ENCODE data around the gene PRKG1. TPM values are rescaled to one million over a fixed set of nuclear protein-coding genes. Genes with fewer than 3 reads are reported as not detected.

The PRKG1 gene
- total and polyA plus RNA-seq, 2 experiments from 2014 or later, result 18.2 to 21.1 TPM

DNA sequence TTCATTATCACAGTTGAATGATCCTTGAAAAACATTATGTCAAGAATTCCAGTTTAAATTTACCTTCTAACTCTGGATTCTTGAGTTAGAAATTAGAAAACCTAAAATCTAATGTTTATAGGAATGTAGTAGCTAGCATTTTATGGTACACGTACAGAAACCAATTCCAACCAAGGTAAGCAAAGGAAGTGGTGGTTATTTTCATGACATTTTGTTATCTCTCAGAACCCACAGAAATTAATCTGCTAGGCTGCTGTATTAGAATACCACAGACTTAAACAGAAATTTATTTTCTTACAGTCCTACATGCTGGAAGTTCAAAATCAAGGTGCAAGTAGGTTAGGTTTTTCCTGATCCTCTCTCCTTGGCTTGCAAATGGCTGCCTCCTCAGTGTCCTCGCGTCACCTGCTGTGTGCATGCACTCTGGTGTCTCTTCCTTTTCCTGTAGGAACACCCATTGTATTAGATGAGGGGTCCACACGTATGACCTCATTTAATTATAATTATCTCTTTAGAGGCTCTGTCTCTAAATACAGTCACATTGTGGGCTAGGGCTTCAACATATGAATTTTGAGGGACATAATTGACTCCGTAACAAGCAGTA, 633.6 kb downstream of the PRKG1 start (continued):
- TF ChIP-seq, protein P1, sequence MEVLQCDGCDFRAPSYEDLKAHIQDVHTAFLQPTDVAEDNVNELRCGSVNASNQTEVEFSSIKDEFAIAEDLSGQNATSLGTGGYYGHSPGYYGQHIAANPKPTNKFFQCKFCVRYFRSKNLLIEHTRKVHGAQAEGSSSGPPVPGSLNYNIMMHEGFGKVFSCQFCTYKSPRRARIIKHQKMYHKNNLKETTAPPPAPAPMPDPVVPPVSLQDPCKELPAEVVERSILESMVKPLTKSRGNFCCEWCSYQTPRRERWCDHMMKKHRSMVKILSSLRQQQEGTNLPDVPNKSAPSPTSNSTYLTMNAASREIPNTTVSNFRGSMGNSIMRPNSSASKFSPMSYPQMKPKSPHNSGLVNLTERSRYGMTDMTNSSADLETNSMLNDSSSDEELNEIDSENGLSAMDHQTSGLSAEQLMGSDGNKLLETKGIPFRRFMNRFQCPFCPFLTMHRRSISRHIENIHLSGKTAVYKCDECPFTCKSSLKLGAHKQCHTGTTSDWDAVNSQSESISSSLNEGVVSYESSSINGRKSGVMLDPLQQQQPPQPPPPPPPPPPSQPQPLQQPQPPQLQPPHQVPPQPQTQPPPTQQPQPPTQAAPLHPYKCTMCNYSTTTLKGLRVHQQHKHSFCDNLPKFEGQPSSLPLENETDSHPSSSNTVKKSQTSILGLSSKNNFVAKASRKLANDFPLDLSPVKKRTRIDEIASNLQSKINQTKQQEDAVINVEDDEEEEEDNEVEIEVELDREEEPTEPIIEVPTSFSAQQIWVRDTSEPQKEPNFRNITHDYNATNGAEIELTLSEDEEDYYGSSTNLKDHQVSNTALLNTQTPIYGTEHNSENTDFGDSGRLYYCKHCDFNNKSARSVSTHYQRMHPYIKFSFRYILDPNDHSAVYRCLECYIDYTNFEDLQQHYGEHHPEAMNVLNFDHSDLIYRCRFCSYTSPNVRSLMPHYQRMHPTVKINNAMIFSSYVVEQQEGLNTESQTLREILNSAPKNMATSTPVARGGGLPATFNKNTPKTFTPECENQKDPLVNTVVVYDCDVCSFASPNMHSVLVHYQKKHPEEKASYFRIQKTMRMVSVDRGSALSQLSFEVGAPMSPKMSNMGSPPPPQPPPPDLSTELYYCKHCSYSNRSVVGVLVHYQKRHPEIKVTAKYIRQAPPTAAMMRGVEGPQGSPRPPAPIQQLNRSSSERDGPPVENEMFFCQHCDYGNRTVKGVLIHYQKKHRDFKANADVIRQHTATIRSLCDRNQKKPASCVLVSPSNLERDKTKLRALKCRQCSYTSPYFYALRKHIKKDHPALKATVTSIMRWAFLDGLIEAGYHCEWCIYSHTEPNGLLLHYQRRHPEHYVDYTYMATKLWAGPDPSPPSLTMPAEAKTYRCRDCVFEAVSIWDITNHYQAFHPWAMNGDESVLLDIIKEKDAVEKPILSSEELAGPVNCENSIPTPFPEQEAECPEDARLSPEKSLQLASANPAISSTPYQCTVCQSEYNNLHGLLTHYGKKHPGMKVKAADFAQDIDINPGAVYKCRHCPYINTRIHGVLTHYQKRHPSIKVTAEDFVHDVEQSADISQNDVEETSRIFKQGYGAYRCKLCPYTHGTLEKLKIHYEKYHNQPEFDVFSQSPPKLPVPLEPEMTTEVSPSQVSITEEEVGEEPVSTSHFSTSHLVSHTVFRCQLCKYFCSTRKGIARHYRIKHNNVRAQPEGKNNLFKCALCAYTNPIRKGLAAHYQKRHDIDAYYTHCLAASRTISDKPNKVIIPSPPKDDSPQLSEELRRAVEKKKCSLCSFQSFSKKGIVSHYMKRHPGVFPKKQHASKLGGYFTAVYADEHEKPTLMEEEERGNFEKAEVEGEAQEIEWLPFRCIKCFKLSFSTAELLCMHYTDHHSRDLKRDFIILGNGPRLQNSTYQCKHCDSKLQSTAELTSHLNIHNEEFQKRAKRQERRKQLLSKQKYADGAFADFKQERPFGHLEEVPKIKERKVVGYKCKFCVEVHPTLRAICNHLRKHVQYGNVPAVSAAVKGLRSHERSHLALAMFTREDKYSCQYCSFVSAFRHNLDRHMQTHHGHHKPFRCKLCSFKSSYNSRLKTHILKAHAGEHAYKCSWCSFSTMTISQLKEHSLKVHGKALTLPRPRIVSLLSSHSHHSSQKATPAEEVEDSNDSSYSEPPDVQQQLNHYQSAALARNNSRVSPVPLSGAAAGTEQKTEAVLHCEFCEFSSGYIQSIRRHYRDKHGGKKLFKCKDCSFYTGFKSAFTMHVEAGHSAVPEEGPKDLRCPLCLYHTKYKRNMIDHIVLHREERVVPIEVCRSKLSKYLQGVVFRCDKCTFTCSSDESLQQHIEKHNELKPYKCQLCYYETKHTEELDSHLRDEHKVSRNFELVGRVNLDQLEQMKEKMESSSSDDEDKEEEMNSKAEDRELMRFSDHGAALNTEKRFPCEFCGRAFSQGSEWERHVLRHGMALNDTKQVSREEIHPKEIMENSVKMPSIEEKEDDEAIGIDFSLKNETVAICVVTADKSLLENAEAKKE (CRISPR knock-in tag; IDR thresholded peaks at IDR 0.05), result no peak
- TF ChIP-seq, protein P2, sequence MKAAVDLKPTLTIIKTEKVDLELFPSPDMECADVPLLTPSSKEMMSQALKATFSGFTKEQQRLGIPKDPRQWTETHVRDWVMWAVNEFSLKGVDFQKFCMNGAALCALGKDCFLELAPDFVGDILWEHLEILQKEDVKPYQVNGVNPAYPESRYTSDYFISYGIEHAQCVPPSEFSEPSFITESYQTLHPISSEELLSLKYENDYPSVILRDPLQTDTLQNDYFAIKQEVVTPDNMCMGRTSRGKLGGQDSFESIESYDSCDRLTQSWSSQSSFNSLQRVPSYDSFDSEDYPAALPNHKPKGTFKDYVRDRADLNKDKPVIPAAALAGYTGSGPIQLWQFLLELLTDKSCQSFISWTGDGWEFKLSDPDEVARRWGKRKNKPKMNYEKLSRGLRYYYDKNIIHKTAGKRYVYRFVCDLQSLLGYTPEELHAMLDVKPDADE (IDR thresholded peaks at IDR 0.05), result no peak
- TF ChIP-seq ZNF114 (CRISPR knock-in tag; IDR thresholded peaks at IDR 0.05) (no peak), CREB1 (CRISPR knock-in tag; IDR thresholded peaks at IDR 0.05; ENCODE audit: low read depth) (no peak), ZNF331 (CRISPR knock-in tag; IDR thresholded peaks at IDR 0.05; ENCODE audit: low read depth) (no peak), NANOG (IDR thresholded peaks at IDR 0.05; ENCODE audit: borderline replicate concordance) (no peak)
- TF ChIP-seq, protein P3, sequence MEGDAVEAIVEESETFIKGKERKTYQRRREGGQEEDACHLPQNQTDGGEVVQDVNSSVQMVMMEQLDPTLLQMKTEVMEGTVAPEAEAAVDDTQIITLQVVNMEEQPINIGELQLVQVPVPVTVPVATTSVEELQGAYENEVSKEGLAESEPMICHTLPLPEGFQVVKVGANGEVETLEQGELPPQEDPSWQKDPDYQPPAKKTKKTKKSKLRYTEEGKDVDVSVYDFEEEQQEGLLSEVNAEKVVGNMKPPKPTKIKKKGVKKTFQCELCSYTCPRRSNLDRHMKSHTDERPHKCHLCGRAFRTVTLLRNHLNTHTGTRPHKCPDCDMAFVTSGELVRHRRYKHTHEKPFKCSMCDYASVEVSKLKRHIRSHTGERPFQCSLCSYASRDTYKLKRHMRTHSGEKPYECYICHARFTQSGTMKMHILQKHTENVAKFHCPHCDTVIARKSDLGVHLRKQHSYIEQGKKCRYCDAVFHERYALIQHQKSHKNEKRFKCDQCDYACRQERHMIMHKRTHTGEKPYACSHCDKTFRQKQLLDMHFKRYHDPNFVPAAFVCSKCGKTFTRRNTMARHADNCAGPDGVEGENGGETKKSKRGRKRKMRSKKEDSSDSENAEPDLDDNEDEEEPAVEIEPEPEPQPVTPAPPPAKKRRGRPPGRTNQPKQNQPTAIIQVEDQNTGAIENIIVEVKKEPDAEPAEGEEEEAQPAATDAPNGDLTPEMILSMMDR (conservative IDR thresholded peaks at IDR 0.05; ENCODE audit: low read depth in 2 of 2), result no peak

All from GM23338 (cell line).